H1 (cell line): ENCODE results near the gene ACCSL. TPM values are rescaled to one million over a fixed set of nuclear protein-coding genes. Genes with fewer than 3 reads are reported as not detected.

Experiments
- CTCF ChIA-PET: fragments of 300-600 bp; sonication (Branson Sonifier 250); formaldehyde crosslinking; loops from one replicate; lab custom pipeline; 2021; ENCODE audit not compliant: partially characterized antibody; lab: Charles Lee
- POLR2A ChIA-PET: fragments of 300-600 bp; sonication (Branson Sonifier 250); formaldehyde crosslinking; loops from one replicate; lab custom pipeline; 2021; ENCODE audit warnings: inconsistent platforms; ENCODE audit not compliant: partially characterized antibody; lab: Charles Lee
- DNase-seq, 2 experiments: peaks; one replicate each; pipeline versions ENCODE4 v3.0.0 to v3.0.0-alpha.2; 2010 to 2022; ENCODE audit warnings: low spot score in 2 of 2, low read depth in 1 of 2, mixed read lengths in 1 of 2
- FAIRE-seq: peaks from 2 replicates; lab custom pipeline; 2011; peaks lifted over from hg19 to GRCh38; lab: Jason Lieb, UNC
- H2AFZ ChIP-seq: 2 replicates; pipeline ENCODE4 v1.8.1; 2012; ENCODE audit warnings: low read length, inconsistent platforms
- H2AK5ac ChIP-seq: 2 replicates; pipeline ENCODE4 v1.6.1; 2013; ENCODE audit warnings: low read depth, low read length
- H2BK120ac ChIP-seq: replicated peaks from 2 replicates; pipeline ENCODE3; 2013; ENCODE audit warnings: low read depth, low read length, inconsistent platforms
- H2BK12ac ChIP-seq: 2 replicates; pipeline ENCODE4 v1.6.1; 2013; ENCODE audit warnings: low read depth, low read length
- H2BK15ac ChIP-seq: 2 replicates; pipeline ENCODE4 v1.6.1; 2013; ENCODE audit warnings: low read length
- H2BK20ac ChIP-seq: 2 replicates; pipeline ENCODE4 v1.6.1; 2013; ENCODE audit warnings: low read length
- H2BK5ac ChIP-seq: 2 replicates; pipeline ENCODE4 v1.6.1; 2013; ENCODE audit warnings: low read depth, low read length
- H3K14ac ChIP-seq: 2 replicates; pipeline ENCODE4 v1.6.1; 2013; ENCODE audit warnings: inconsistent platforms; ENCODE audit not compliant: insufficient read length
- H3K18ac ChIP-seq: 2 replicates; pipeline ENCODE4 v1.6.1; 2013; ENCODE audit warnings: low read length; ENCODE audit errors: extremely low read depth
- H3K23ac ChIP-seq: 2 replicates; pipeline ENCODE4 v1.6.1; 2013; ENCODE audit warnings: inconsistent platforms; ENCODE audit not compliant: insufficient read length
- H3K23me2 ChIP-seq: 2 replicates; pipeline ENCODE4 v1.6.1; 2013; ENCODE audit warnings: low read depth, low read length
- H3K27ac ChIP-seq: 2 replicates; pipeline ENCODE4 v1.6.1; 2011; ENCODE audit warnings: low read depth, low read length, inconsistent platforms
- H3K27me3 ChIP-seq, 4 experiments: replicated peaks in 1 of 4; 1 replicate in 1 of 4; 2 replicates in 3 of 4; pipeline versions ENCODE4 v1.6.1 to v1.8.1; 2011 to 2013; ENCODE audit warnings: low read length in 3 of 4, mild to moderate bottlenecking in 3 of 4, inconsistent platforms in 2 of 4, mixed read lengths in 2 of 4, moderate library complexity in 1 of 4; ENCODE audit not compliant: control insufficient read depth in 3 of 4, insufficient read depth in 3 of 4; ENCODE audit errors: extremely low read depth in 1 of 4
- H3K36me3 ChIP-seq, 4 experiments: 2 replicates each; pipeline versions ENCODE4 v1.6.1 to v1.8.1; 2011 to 2013; ENCODE audit warnings: mild to moderate bottlenecking in 4 of 4, low read length in 3 of 4, moderate library complexity in 2 of 4, control low read depth in 1 of 4, inconsistent platforms in 1 of 4; ENCODE audit not compliant: insufficient read depth in 4 of 4, control insufficient read depth in 2 of 4
- H3K4ac ChIP-seq: replicated peaks from 2 replicates; pipeline ENCODE3; 2013; ENCODE audit warnings: low read length, low read depth, mixed read lengths, inconsistent platforms; ENCODE audit not compliant: insufficient read length
- H3K4me1 ChIP-seq, 4 experiments: replicated peaks in 1 of 4; 1 replicate in 1 of 4; 2 replicates in 3 of 4; pipeline versions ENCODE4 v1.6.1 to v1.8.1; 2011 to 2013; ENCODE audit warnings: low read length in 3 of 4, inconsistent platforms in 2 of 4, mixed read lengths in 1 of 4; ENCODE audit not compliant: insufficient read depth in 4 of 4, control insufficient read depth in 3 of 4
- H3K4me2 ChIP-seq, 2 experiments: 2 replicates each; pipeline versions ENCODE4 v1.6.1 to v1.8.1; 2011 to 2013; ENCODE audit warnings: low read depth in 2 of 2, low read length in 2 of 2, control low read depth in 1 of 2, inconsistent platforms in 1 of 2, mild to moderate bottlenecking in 1 of 2; ENCODE audit not compliant: insufficient read depth in 1 of 2
- H3K4me3 ChIP-seq, 4 experiments: fragments of 200-600, 300-600 bp in 1 of 4; sonication (generic), shearing (Covaris generic), sonication (Bioruptor Twin) in 1 of 4; 2 replicates each; pipeline versions ENCODE4 v1.5.1 to v1.8.1; 2011 to 2016; ENCODE audit warnings: low read length in 4 of 4, low read depth in 3 of 4, control low read depth in 2 of 4, inconsistent platforms in 2 of 4, mild to moderate bottlenecking in 2 of 4, mixed read lengths in 1 of 4, moderate library complexity in 1 of 4; ENCODE audit not compliant: insufficient read depth in 2 of 4; ENCODE audit errors: extremely low read depth in 1 of 4
- H3K56ac ChIP-seq: replicated peaks from 2 replicates; pipeline ENCODE3; 2013; ENCODE audit warnings: low read depth, mild to moderate bottlenecking, mixed read lengths, low read length, inconsistent platforms; ENCODE audit not compliant: insufficient read length
- H3K79me1 ChIP-seq: 2 replicates; pipeline ENCODE4 v1.6.1; 2013; ENCODE audit warnings: low read depth, low read length, control low read depth
- H3K79me2 ChIP-seq, 2 experiments: 2 replicates each; pipeline versions ENCODE4 v1.6.1 to v1.8.1; 2012 to 2013; ENCODE audit warnings: low read length in 2 of 2, mild to moderate bottlenecking in 2 of 2, inconsistent platforms in 1 of 2; ENCODE audit not compliant: insufficient read depth in 2 of 2, control insufficient read depth in 1 of 2
- H3K9ac ChIP-seq, 4 experiments: replicated peaks in 1 of 4; 1 replicate in 1 of 4; 2 replicates in 3 of 4; pipeline versions ENCODE4 v1.6.1 to v1.8.1; 2011 to 2013; ENCODE audit warnings: low read depth in 3 of 4, low read length in 3 of 4, control low read depth in 2 of 4, mild to moderate bottlenecking in 2 of 4, moderate library complexity in 2 of 4, inconsistent platforms in 1 of 4; ENCODE audit errors: extremely low read depth in 1 of 4
- H3K9me3 ChIP-seq, 2 experiments: 2 replicates each; pipeline versions ENCODE4 v1.6.1 to v1.8.1; 2012 to 2013; ENCODE audit warnings: mild to moderate bottlenecking in 2 of 2, moderate library complexity in 2 of 2, control low read depth in 1 of 2, inconsistent platforms in 1 of 2, low read depth in 1 of 2, low read length in 1 of 2, mixed read lengths in 1 of 2; ENCODE audit not compliant: insufficient read depth in 2 of 2
- H4K20me1 ChIP-seq, 2 experiments: replicated peaks in 1 of 2; 2 replicates each; pipeline versions ENCODE3 to v1.8.1; 2011 to 2013; ENCODE audit warnings: inconsistent platforms in 2 of 2, low read length in 2 of 2, mild to moderate bottlenecking in 1 of 2; ENCODE audit not compliant: insufficient read depth in 2 of 2, control insufficient read depth in 1 of 2
- H4K5ac ChIP-seq: 2 replicates; pipeline ENCODE4 v1.6.1; 2013; ENCODE audit warnings: low read length, low read depth, mixed read lengths, inconsistent platforms; ENCODE audit not compliant: insufficient read length
- H4K8ac ChIP-seq: 2 replicates; pipeline ENCODE4 v1.8.0; 2013; ENCODE audit warnings: mild to moderate bottlenecking, moderate library complexity, low read length, inconsistent platforms; ENCODE audit not compliant: insufficient read depth; ENCODE audit errors: extremely low read depth
- H4K91ac ChIP-seq: replicated peaks from 2 replicates; pipeline ENCODE3; 2013; ENCODE audit warnings: low read length, mixed read lengths, inconsistent platforms; ENCODE audit not compliant: insufficient read length
- NANOG ChIP-seq: IDR thresholded peaks from 2 replicates; pipeline ENCODE4 v1.6.1; 2011; ENCODE audit warnings: low read length, low read depth, mild to moderate bottlenecking, inconsistent platforms; ENCODE audit not compliant: insufficient read depth, poor library complexity, severe bottlenecking
- WGBS, 2 experiments: shearing (Covaris generic) in 1 of 2; methylation state at CpG; one replicate each; pipeline versions ENCODE4 v1.1.6 to v1.1.7; 2013 to 2015; ENCODE audit warnings: low lambda C conversion rate in 2 of 2, mixed read lengths in 2 of 2, inconsistent platforms in 1 of 2, low coverage in 1 of 2, missing lambda C conversion rate in 1 of 2; ENCODE audit not compliant: insufficient replicate concordance in 2 of 2, insufficient coverage in 1 of 2, insufficient read length in 1 of 2; ENCODE audit errors: extremely low coverage in 1 of 2, missing lambda C conversion rate in 1 of 2; 5-methylcytosine and 5-hydroxymethylcytosine counted together
- polyA plus RNA-seq, 7 experiments: library from polyadenylated mRNA; depleted of rRNA in 3 of 7; stranded (reverse) in 5 of 7; unstranded in 2 of 7; fragments of >200 nt in 5 of 7; fragments of 200-250 nt in 2 of 7; gene quantifications; 1 replicate in 5 of 7; 2 replicates in 1 of 7; 4 replicates in 1 of 7; pipeline versions ENCODE4 v1.2.1 to v1.2.3, GENCODE V29; 2011 to 2013; ENCODE audit warnings: missing spikeins in 2 of 7, mixed read lengths in 2 of 7
- total RNA-seq: library from RNA; stranded (reverse); fragmentation: NEBNext Ultra II Directional; extraction: Animal tissue kit (Norgen Biotek cat#: 25700); gene quantifications from 2 replicates; pipeline ENCODE4 v1.2.1, GENCODE V29; 2021

Gene ACCSL
- total and polyA plus RNA-seq, 2 of the 8 experiments (the other 6 are each of a cell fraction or from before 2014, with no cell fraction given) = not detected

GRCh38 chr11:44024977-44025376 lies 22.8 kb upstream of the ACCSL start:
- peaks cover 0 to 2% of the 10 kb centered on the region in 2 experiments; a peak in 1 of 4 replicates for H3K9me3 ChIP-seq
- H3K36me3 ChIP-seq = no peaks in the 10 kb centered on the region
- H3K14ac ChIP-seq = no peak overlapping the region
- DNase-seq = no peak
- no peak overlapping the region for H3K23ac ChIP-seq
- TF ChIP-seq NANOG = no peak
- no peaks in the 10 kb centered on the region for H3K79me1 ChIP-seq
- H3K4me1 ChIP-seq = no peaks in the 10 kb centered on the region; a peak in 1 of 7 replicates
- H2BK20ac ChIP-seq = no peak overlapping the region
- H3K9ac ChIP-seq = no peak overlapping the region
- H4K8ac ChIP-seq = no peak overlapping the region
- H4K20me1 ChIP-seq = no peaks in the 10 kb centered on the region
- H2BK15ac ChIP-seq = no peak overlapping the region
- H4K5ac ChIP-seq = no peak overlapping the region
- no peak overlapping the region for H4K91ac ChIP-seq
- no peak overlapping the region for H3K4me3 ChIP-seq
- ChIA-PET CTCF (no interaction called here), POLR2A (no interaction called here)
- FAIRE-seq = no peak
- 86% methylated on average over 1 of the region's 1 CpG; no CpG with 5 or more reads in 1 of the 2 experiments for WGBS, 2 experiments
- no peak overlapping the region for H3K4ac ChIP-seq
- no peak overlapping the region for H2BK5ac ChIP-seq
- H2BK12ac ChIP-seq = no peak overlapping the region
- H3K23me2 ChIP-seq = no peaks in the 10 kb centered on the region
- H3K4me2 ChIP-seq = no peak overlapping the region
- no peak overlapping the region for H3K27ac ChIP-seq
- no peaks in the 10 kb centered on the region for H3K27me3 ChIP-seq
- H3K79me2 ChIP-seq = no peaks in the 10 kb centered on the region
- no peak overlapping the region for H3K18ac ChIP-seq
- no peak overlapping the region for H2AK5ac ChIP-seq
- no peak overlapping the region for H3K56ac ChIP-seq
- H2BK120ac ChIP-seq = no peak overlapping the region
- no peak overlapping the region for H2AFZ ChIP-seq
